ENCODE results near the gene PREX1. TPM values are rescaled to one million over a fixed set of nuclear protein-coding genes. Genes with fewer than 3 reads are reported as not detected.

PREX1 gene
- total and polyA plus RNA-seq, 2 donors (not counting 1 experiment from before 2014, with no cell fraction given) = 1.0 to 3.1 TPM

DNA sequence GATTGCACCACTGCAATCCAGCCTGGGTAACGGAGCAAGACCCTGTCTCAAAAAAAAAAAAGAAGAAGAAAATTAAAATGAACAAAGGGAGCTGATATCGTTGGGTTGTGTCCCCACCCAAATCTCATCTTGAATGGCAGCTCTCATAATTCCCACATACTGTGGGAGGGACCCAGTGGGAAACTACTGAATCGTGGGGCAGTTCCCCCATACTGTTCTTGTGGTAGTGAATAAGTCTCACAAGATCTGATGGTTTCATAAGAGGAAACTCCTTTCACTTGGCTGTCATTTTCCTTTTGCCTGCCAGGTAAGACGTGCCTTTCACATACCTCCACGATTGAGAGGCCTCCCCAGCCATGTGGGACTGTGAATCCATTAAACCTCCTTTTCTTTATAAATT is 149.4 kb downstream of the PREX1 start:
- H3K9me3 ChIP-seq (ENCODE audit: control insufficient read depth, insufficient read depth, low read depth, low read length) = no peaks in the 10 kb centered on the region
- H3K36me3 ChIP-seq (ENCODE audit: control insufficient read depth, insufficient read depth, low read length) = no peaks in the 10 kb centered on the region
- H3K4me2 ChIP-seq (ENCODE audit: extremely low read depth, insufficient read depth, low read length) = no peak overlapping the region
- H3K79me2 ChIP-seq (ENCODE audit: control insufficient read depth, insufficient read depth, low read length) = no peaks in the 10 kb centered on the region
- H3K4me3 ChIP-seq (replicated peaks in 1 of 4; ENCODE audit: control extremely low read depth in 1 of 4, insufficient read depth in 1 of 4, low read depth in 3 of 4, low read length in 4 of 4) = no peak overlapping the region
- peaks cover 12% of the 10 kb centered on the region for H3K4me1 ChIP-seq (ENCODE audit: control insufficient read depth, extremely low read depth, insufficient read depth, low read length)
- no peak overlapping the region for H2AFZ ChIP-seq (ENCODE audit: low read length)
- no peak overlapping the region for H3K9ac ChIP-seq (ENCODE audit: insufficient read depth, low read length)
- no peak for DNase-seq (ENCODE audit: low read depth in 2 of 2)
- H3K27me3 ChIP-seq (ENCODE audit: control insufficient read depth, insufficient read depth, low read length) = no peaks in the 10 kb centered on the region
- no peak for TF ChIP-seq EZH2 (IDR thresholded peaks at IDR 0.05; ENCODE audit: low read length, missing control alignments)
- TF ChIP-seq, protein P1, sequence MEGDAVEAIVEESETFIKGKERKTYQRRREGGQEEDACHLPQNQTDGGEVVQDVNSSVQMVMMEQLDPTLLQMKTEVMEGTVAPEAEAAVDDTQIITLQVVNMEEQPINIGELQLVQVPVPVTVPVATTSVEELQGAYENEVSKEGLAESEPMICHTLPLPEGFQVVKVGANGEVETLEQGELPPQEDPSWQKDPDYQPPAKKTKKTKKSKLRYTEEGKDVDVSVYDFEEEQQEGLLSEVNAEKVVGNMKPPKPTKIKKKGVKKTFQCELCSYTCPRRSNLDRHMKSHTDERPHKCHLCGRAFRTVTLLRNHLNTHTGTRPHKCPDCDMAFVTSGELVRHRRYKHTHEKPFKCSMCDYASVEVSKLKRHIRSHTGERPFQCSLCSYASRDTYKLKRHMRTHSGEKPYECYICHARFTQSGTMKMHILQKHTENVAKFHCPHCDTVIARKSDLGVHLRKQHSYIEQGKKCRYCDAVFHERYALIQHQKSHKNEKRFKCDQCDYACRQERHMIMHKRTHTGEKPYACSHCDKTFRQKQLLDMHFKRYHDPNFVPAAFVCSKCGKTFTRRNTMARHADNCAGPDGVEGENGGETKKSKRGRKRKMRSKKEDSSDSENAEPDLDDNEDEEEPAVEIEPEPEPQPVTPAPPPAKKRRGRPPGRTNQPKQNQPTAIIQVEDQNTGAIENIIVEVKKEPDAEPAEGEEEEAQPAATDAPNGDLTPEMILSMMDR (conservative IDR thresholded peaks at IDR 0.05 in 1 of 2, IDR thresholded peaks at IDR 0.05 in 1 of 2; ENCODE audit: low read depth in 1 of 2, low read length in 2 of 2) = no peak
- no peak overlapping the region for H3K27ac ChIP-seq (ENCODE audit: insufficient read depth, low read length)
- H4K20me1 ChIP-seq (ENCODE audit: control insufficient read depth, extremely low read depth, insufficient read depth, low read length) = no peaks in the 10 kb centered on the region

DNA sequence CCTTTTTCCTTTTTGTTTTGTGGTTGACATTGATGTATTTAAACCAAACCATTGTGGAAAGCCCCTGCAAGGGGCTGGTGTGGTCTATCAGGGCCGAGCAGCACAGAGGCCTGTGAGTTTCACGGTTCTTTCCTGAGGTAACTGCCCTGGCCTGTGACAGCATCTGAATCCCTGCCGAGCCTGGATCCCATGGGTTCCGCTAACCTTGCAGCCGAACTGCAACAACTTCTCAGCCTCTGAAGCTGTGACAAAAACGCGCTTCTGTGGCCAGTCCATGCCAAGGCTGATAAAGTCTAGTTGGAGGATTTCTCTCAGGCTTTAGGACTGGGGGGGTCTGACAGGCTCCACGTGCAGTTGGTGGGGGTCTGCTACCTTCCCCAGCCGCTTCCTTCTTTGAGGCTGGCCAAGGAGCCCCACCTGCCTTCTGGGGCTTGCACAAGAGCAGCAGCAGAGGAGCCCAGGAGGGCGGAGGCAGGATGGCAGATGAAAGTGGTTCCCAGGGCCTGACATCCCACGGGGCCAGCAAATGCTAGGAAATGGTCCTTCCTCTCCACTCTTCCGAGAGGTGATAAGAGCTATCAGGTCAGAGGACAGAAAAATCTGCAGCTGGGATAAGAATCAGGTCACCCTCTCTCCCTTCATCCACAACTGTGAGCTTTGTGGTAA is 150.9 kb downstream of the PREX1 start:
- Histone ChIP-seq H3K36me3 (ENCODE audit: control insufficient read depth, insufficient read depth, low read length) (no peaks in the 10 kb centered on the region), H3K4me3 (replicated peaks in 1 of 4; ENCODE audit: control extremely low read depth in 1 of 4, insufficient read depth in 1 of 4, low read depth in 3 of 4, low read length in 4 of 4) (no peak overlapping the region), H3K27ac (ENCODE audit: insufficient read depth, low read length) (no peak overlapping the region), H2AFZ (ENCODE audit: low read length) (no peak overlapping the region), H3K4me2 (ENCODE audit: extremely low read depth, insufficient read depth, low read length) (no peak overlapping the region), H3K4me1 (ENCODE audit: control insufficient read depth, extremely low read depth, insufficient read depth, low read length) (no peaks in the 10 kb centered on the region), H3K27me3 (ENCODE audit: control insufficient read depth, insufficient read depth, low read length) (no peaks in the 10 kb centered on the region), H3K9me3 (ENCODE audit: control insufficient read depth, insufficient read depth, low read depth, low read length) (no peaks in the 10 kb centered on the region), H4K20me1 (ENCODE audit: control insufficient read depth, extremely low read depth, insufficient read depth, low read length) (no peaks in the 10 kb centered on the region), H3K9ac (ENCODE audit: insufficient read depth, low read length) (no peak overlapping the region), H3K79me2 (ENCODE audit: control insufficient read depth, insufficient read depth, low read length) (no peaks in the 10 kb centered on the region)
- DNase-seq (ENCODE audit: low read depth in 2 of 2) = no peak
- no peak for TF ChIP-seq EZH2 (IDR thresholded peaks at IDR 0.05; ENCODE audit: low read length, missing control alignments)
- TF ChIP-seq, protein P1 (conservative IDR thresholded peaks at IDR 0.05 in 1 of 2, IDR thresholded peaks at IDR 0.05 in 1 of 2; ENCODE audit: low read depth in 1 of 2, low read length in 2 of 2) = no peak

DNA sequence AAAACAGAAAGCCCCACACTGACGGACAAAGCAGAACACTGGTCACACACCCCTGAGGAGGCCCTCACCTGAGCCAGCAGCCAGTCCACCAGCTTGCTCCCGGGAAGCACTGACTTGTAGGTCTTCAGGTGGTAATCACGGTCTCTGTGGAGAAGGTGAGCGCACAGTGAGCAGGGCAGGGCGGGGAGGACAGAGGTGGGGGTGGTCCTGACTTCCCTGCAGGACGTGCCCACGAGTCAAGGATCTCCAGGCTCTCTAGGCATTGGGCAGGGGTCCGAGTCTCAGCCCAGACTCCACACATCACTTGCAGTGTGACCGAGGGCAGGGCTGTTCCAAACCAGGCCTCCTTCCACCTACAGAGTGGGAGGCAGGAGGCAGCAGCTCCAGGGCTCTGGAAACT is 151.7 kb downstream of the PREX1 start:
- Histone ChIP-seq H3K79me2 (ENCODE audit: control insufficient read depth, insufficient read depth, low read length) (no peaks in the 10 kb centered on the region), H3K9ac (ENCODE audit: insufficient read depth, low read length) (no peak overlapping the region), H4K20me1 (ENCODE audit: control insufficient read depth, extremely low read depth, insufficient read depth, low read length) (no peaks in the 10 kb centered on the region), H3K4me1 (ENCODE audit: control insufficient read depth, extremely low read depth, insufficient read depth, low read length) (no peaks in the 10 kb centered on the region), H3K36me3 (ENCODE audit: control insufficient read depth, insufficient read depth, low read length) (no peaks in the 10 kb centered on the region), H3K4me3 (replicated peaks in 1 of 4; ENCODE audit: control extremely low read depth in 1 of 4, insufficient read depth in 1 of 4, low read depth in 3 of 4, low read length in 4 of 4) (no peak overlapping the region), H2AFZ (ENCODE audit: low read length) (no peak overlapping the region), H3K27me3 (ENCODE audit: control insufficient read depth, insufficient read depth, low read length) (no peaks in the 10 kb centered on the region), H3K4me2 (ENCODE audit: extremely low read depth, insufficient read depth, low read length) (no peak overlapping the region), H3K9me3 (ENCODE audit: control insufficient read depth, insufficient read depth, low read depth, low read length) (no peaks in the 10 kb centered on the region), H3K27ac (ENCODE audit: insufficient read depth, low read length) (no peak overlapping the region)
- no peak for DNase-seq (ENCODE audit: low read depth in 2 of 2)
- TF ChIP-seq EZH2 (IDR thresholded peaks at IDR 0.05; ENCODE audit: low read length, missing control alignments) = no peak
- TF ChIP-seq, protein P1 (conservative IDR thresholded peaks at IDR 0.05 in 1 of 2, IDR thresholded peaks at IDR 0.05 in 1 of 2; ENCODE audit: low read depth in 1 of 2, low read length in 2 of 2) = no peak

All from fibroblast of lung (primary cell).